Measurements from ENCODE around the gene RRP7A. TPM values are rescaled to one million over a fixed set of nuclear protein-coding genes. Genes with fewer than 3 reads are reported as not detected.

The RRP7A gene
- total and polyA plus RNA-seq, 2 donors (not counting 3 experiments of a cell fraction or from before 2014, with no cell fraction given), result 35.3 to 83.7 TPM

DNA sequence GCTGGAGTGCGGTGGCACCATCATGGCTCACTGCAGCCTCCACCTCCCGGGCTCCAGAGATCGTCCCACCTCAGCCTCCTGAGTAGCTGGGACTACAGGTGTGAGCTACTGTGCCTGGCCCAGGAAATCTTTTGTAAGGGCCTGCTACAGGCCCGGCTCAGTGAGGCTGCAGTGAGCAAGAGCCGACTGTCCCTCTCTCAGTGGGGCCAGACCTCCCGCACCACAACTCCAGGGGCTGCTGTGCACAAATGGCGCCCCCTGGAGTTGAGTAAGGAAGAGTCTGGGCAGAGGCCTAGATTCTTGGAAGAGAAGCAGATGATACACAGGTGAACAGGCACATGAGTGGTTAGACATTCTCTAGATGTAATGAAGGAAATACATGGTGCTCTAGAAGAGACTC lies 41.2 kb upstream of the RRP7A start:
- BruUV-seq (replicated peaks), result no TSS peak
- intact Hi-C loops (cut with micrococcal nuclease), result no loop called here

DNA sequence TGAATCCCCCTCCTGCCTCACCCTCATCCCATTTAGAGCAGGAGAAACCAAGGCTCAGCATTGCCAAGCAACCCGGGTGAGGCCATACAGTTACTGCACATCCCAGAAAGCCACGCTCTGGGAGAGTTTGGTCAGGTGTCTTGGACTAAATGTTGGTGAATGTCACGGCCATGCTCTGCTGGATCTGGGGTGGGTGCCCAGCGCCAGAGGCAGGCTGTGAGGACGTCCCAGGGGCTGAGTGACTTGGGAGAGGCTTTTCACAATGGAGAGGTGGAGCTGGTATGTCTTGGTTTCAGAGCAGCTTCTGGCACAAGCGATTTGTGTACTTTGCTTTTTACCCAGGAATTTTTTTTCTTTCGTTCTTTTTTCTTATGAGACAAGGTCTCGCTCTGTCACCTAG lies 40.8 kb upstream of the RRP7A start:
- FAIRE-seq, result no peak
- CTCF ChIA-PET, result interaction anchor here (1.0 to 2.7 kb wide), 5 partner anchors 9 to 27 kb away, joined by 3 to 10 read pairs (median 3); no protein-coding TSS in a partner anchor

More for the DNA sequence above, 41.2 kb upstream of the RRP7A start:
- TF ChIP-seq MYC (IDR thresholded peaks at IDR 0.05; ENCODE audit: low read depth, low read length) (no peak), FOS (IDR thresholded peaks at IDR 0.05; ENCODE audit: borderline replicate concordance, insufficient read depth, low read length) (no peak), POLR2AphosphoS5 (IDR thresholded peaks at IDR 0.05; ENCODE audit: insufficient read depth, low read depth, low read length) (no peak)
- TF ChIP-seq, protein P1, sequence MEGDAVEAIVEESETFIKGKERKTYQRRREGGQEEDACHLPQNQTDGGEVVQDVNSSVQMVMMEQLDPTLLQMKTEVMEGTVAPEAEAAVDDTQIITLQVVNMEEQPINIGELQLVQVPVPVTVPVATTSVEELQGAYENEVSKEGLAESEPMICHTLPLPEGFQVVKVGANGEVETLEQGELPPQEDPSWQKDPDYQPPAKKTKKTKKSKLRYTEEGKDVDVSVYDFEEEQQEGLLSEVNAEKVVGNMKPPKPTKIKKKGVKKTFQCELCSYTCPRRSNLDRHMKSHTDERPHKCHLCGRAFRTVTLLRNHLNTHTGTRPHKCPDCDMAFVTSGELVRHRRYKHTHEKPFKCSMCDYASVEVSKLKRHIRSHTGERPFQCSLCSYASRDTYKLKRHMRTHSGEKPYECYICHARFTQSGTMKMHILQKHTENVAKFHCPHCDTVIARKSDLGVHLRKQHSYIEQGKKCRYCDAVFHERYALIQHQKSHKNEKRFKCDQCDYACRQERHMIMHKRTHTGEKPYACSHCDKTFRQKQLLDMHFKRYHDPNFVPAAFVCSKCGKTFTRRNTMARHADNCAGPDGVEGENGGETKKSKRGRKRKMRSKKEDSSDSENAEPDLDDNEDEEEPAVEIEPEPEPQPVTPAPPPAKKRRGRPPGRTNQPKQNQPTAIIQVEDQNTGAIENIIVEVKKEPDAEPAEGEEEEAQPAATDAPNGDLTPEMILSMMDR (IDR thresholded peaks at IDR 0.05; ENCODE audit: extremely low read depth in 1 of 2, insufficient read depth in 1 of 2, low read depth in 1 of 2, low read length in 2 of 2), result peak; percentile 49 to 64
- Histone ChIP-seq H3K79me2 (ENCODE audit: control insufficient read depth, insufficient read depth, low read length) (no peaks in the 10 kb centered on the region), H3K4me2 (ENCODE audit: insufficient read depth, low read length) (no peak overlapping the region), H3K9me1 (replicated peaks; ENCODE audit: control insufficient read depth, extremely low read depth, insufficient read depth, low read length) (no peaks in the 10 kb centered on the region), H4K20me1 (replicated peaks; ENCODE audit: control insufficient read depth, extremely low read depth, insufficient read depth, low read length) (no peaks in the 10 kb centered on the region), H3K9ac (replicated peaks; ENCODE audit: extremely low read depth, insufficient read depth, low read length) (no peak overlapping the region), H3K4me3 (replicated peaks in 1 of 3; ENCODE audit: insufficient read depth in 1 of 3, low read depth in 1 of 3, low read length in 3 of 3) (no peak overlapping the region), H3K27ac (ENCODE audit: insufficient read depth, low read depth, low read length) (no peak overlapping the region), H2AFZ (ENCODE audit: low read depth, low read length) (no peak overlapping the region), H3K27me3 (ENCODE audit: control insufficient read depth in 2 of 2, insufficient read depth in 2 of 2, low read length in 2 of 2) (no peaks in the 10 kb centered on the region), H3K4me1 (ENCODE audit: control insufficient read depth, extremely low read depth, insufficient read depth, low read length) (no peaks in the 10 kb centered on the region), H3K9me3 (replicated peaks; ENCODE audit: control insufficient read depth, insufficient read depth, low read length) (no peaks in the 10 kb centered on the region), H3K36me3 (ENCODE audit: control insufficient read depth in 2 of 2, extremely low read depth in 1 of 2, insufficient read depth in 2 of 2, low read length in 2 of 2) (no peaks in the 10 kb centered on the region)
- CTCF ChIA-PET, result interaction anchor here (1.0 to 2.7 kb wide), 5 partner anchors 9 to 27 kb away, joined by 3 to 10 read pairs (median 3); no protein-coding TSS in a partner anchor
- dilution Hi-C loops (cut with MboI; ENCODE audit: extremely low pct_ligation_motif_present, low sequenced_read_pairs), result no loop called here
- no peak for DNase-seq (ENCODE audit: low read depth, low spot score)
- peak; percentile 55 for FAIRE-seq
- POLR2A ChIA-PET, result no interaction called here

More for the DNA sequence above, 40.8 kb upstream of the RRP7A start:
- H4K20me1 ChIP-seq (replicated peaks; ENCODE audit: control insufficient read depth, extremely low read depth, insufficient read depth, low read length), result no peaks in the 10 kb centered on the region
- H2AFZ ChIP-seq (ENCODE audit: low read depth, low read length), result no peak overlapping the region
- no peaks in the 10 kb centered on the region for H3K36me3 ChIP-seq (ENCODE audit: control insufficient read depth in 2 of 2, extremely low read depth in 1 of 2, insufficient read depth in 2 of 2, low read length in 2 of 2)
- BruUV-seq (replicated peaks), result no TSS peak
- H3K27me3 ChIP-seq (ENCODE audit: control insufficient read depth in 2 of 2, insufficient read depth in 2 of 2, low read length in 2 of 2), result no peaks in the 10 kb centered on the region
- no peaks in the 10 kb centered on the region for H3K79me2 ChIP-seq (ENCODE audit: control insufficient read depth, insufficient read depth, low read length)
- DNase-seq (ENCODE audit: low read depth, low spot score), result no peak
- H3K4me3 ChIP-seq (replicated peaks in 1 of 3; ENCODE audit: insufficient read depth in 1 of 3, low read depth in 1 of 3, low read length in 3 of 3), result no peak overlapping the region
- no peak overlapping the region for H3K27ac ChIP-seq (ENCODE audit: insufficient read depth, low read depth, low read length)
- no peak for TF ChIP-seq JUN (IDR thresholded peaks at IDR 0.05; ENCODE audit: borderline replicate concordance, insufficient read depth, insufficient read length, low read depth)
- no peak for TF ChIP-seq POLR2AphosphoS5 (IDR thresholded peaks at IDR 0.05; ENCODE audit: insufficient read depth, low read depth, low read length)
- TF ChIP-seq, protein P1 (IDR thresholded peaks at IDR 0.05; ENCODE audit: extremely low read depth in 1 of 2, insufficient read depth in 1 of 2, low read depth in 1 of 2, low read length in 2 of 2), result no peak
- intact Hi-C loops (cut with micrococcal nuclease) (no loop called here), dilution Hi-C loops (cut with MboI; ENCODE audit: extremely low pct_ligation_motif_present, low sequenced_read_pairs) (no loop called here)
- POLR2A ChIA-PET, result no interaction called here
- no peaks in the 10 kb centered on the region for H3K9me1 ChIP-seq (replicated peaks; ENCODE audit: control insufficient read depth, extremely low read depth, insufficient read depth, low read length)
- no peaks in the 10 kb centered on the region for H3K9me3 ChIP-seq (replicated peaks; ENCODE audit: control insufficient read depth, insufficient read depth, low read length)
- H3K4me1 ChIP-seq (ENCODE audit: control insufficient read depth, extremely low read depth, insufficient read depth, low read length), result no peaks in the 10 kb centered on the region
- H3K9ac ChIP-seq (replicated peaks; ENCODE audit: extremely low read depth, insufficient read depth, low read length), result no peak overlapping the region
- H3K4me2 ChIP-seq (ENCODE audit: insufficient read depth, low read length), result no peak overlapping the region
